ENCODE data around the gene RHBDL1.

Gene RHBDL1

GRCh38 chr16:674968-675883 lies at the start of gene RHBDL1:
RHBDL1 (plus strand) TSS chr16:675671; CDS start chr16:675791, 120 bp downstream.
- no peak for DNase-seq

- DNase-seq: no peak
Observed at GRCh38 chr16:625977-626765, 49.3 kb upstream of the RHBDL1 start.

DNA sequence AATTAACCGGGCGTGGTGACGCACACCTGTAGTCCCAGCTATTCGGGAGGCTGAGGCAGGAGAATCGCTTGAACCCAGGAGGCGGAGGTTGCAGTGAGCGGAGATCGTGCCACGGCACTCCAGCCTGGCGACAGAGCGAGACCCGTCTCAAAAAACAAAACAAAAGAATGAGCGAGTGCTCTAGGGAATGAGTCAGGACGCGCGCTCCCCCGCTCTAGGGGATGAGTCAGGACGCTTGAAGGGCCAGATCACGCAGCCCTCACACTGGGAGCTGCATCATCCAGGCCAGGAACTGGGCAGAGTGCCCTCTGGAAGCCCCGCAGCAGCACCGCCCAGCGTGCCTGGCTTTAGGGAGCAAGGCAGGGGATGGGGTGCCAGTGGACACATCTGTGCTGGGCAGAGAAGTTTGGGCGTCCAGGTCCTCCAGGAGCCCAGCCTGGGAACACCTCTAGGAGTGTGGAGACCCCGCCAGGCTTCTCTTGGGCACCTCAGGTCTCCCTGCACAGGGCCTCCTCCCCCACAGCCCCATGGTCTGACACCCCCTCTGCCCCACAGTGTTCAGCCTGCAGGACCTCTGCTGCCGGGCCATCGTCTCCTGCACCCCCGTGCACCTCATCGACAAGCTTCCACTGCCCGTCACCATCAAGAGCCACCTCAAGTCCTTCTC lies 48.6 kb upstream of the RHBDL1 start:
- no peak for DNase-seq

DNA sequence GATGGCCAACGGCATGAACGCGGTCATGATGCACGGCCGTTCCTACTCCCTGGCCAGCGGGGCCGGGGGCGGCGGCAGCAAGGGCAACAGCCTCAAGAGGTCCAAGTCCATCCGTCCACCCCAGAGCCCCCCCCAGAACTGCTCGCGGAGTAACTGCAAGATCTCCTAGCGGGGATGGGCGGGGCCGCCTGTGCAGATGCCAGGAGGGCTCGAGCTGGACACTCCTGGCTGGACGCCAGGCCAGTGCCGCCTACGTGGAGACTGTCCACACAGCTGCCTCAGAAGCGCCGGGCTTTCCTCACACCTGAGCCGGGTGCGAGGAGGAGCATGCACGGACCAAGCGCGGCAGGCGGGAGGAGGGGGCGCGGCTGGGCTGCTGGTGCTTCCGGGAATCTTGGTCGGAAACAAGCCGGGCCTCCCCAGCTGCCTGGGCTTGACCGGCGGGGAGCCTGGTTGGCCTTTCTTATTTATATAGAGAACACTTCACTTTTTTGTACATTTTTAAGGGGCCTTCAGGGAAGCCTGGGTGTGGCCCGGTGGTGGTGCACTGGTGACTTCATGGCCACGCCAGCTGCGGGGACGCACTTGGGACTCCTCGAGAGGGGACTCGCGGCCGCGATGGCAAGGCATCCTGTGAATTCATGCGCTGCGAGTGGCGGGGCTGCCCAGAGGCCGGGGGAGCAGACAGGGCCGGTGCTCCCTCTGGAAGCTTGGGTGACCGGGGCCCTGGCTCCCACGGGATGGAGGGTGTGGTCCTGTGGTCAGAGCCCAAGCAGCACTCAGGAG lies 47.8 kb upstream of the RHBDL1 start:
- DNase-seq: no peak

DNA sequence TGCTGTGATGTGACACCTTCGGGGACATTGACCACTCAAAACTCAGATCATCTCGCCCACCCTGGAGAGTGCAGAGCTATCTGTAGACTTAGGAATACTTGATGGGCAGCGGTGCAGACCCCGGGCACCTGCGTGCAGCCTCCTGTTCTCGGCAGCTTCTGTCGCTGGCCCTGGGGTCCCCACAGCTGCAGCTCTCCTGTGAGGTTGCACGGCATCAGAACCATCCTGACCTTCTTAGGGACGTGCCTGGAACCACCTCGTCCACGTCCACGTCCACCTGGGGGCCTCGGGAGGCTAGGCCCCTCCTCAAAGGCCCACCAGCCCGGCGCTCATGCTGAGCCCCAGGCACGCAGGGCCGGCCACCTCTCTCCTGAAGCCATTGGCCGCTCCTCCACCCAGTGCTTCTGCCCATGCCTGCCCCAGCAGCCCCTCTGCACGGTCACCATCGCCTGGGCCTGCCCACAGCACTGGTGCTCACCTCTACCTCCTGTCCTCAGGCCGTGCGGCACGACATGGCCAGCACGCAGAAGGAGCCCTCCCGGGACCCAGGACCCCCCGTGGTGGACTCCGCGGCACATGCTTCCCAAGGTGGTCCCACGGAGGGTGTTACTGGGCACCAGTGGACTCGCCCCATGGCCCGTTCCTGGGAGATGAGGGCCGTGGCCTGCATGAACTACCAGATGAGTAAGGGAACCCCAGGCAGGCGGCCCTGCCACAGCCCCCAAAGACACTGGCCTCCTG lies 47.0 kb upstream of the RHBDL1 start:
- no peak for DNase-seq

GRCh38 chr16:629185-629832 lies 46.2 kb upstream of the RHBDL1 start:
- DNase-seq: no peak

DNA sequence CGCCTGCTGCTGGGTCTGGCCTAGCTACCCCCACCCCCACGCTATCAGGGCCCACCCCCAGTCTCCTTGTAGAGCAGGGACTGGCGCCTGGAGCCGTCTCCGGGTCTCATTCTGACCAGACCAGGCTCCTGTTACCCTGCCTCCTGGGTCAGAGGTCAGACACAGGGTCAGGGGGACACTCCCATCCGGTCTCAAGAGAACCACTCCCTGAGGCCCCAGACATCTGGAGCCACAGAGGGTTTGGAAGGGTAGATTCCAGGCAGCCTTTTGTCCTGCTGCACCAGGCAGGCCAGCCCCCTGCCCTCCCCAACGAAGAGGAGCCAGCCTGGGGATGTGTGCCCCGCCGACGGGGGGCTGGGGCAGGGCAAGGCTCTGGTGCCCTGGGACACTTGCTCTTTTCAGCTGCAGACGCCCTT lies 45.6 kb upstream of the RHBDL1 start:
- DNase-seq: no peak

- DNase-seq: no peak
Observed at GRCh38 chr16:630249-630814, 45.1 kb upstream of the RHBDL1 start.

GRCh38 chr16:630815-631405 lies 44.6 kb upstream of the RHBDL1 start, which contains the start of gene WFIKKN1:
WFIKKN1 (plus strand) TSS chr16:630985; CDS start chr16:631254, 269 bp downstream.
- DNase-seq: no peak

- no peak for DNase-seq
Observed at GRCh38 chr16:631808-632358, 43.6 kb upstream of the RHBDL1 start.

DNA sequence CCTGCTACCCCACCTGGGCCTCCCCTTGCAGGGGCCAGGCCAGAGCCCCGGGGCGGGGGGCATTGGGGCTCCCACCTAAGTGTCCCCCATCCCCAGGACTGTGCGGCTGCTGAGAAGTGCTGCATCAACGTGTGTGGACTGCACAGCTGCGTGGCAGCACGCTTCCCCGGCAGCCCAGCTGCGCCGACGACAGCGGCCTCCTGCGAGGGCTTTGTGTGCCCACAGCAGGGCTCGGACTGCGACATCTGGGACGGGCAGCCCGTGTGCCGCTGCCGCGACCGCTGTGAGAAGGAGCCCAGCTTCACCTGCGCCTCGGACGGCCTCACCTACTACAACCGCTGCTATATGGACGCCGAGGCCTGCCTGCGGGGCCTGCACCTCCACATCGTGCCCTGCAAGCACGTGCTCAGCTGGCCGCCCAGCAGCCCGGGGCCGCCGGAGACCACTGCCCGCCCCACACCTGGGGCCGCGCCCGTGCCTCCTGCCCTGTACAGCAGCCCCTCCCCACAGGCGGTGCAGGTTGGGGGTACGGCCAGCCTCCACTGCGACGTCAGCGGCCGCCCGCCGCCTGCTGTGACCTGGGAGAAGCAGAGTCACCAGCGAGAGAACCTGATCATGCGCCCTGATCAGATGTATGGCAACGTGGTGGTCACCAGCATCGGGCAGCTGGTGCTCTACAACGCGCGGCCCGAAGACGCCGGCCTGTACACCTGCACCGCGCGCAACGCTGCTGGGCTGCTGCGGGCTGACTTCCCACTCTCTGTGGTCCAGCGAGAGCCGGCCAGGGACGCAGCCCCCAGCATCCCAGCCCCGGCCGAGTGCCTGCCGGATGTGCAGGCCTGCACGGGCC lies 42.8 kb upstream of the RHBDL1 start:
- no peak for DNase-seq

DNA sequence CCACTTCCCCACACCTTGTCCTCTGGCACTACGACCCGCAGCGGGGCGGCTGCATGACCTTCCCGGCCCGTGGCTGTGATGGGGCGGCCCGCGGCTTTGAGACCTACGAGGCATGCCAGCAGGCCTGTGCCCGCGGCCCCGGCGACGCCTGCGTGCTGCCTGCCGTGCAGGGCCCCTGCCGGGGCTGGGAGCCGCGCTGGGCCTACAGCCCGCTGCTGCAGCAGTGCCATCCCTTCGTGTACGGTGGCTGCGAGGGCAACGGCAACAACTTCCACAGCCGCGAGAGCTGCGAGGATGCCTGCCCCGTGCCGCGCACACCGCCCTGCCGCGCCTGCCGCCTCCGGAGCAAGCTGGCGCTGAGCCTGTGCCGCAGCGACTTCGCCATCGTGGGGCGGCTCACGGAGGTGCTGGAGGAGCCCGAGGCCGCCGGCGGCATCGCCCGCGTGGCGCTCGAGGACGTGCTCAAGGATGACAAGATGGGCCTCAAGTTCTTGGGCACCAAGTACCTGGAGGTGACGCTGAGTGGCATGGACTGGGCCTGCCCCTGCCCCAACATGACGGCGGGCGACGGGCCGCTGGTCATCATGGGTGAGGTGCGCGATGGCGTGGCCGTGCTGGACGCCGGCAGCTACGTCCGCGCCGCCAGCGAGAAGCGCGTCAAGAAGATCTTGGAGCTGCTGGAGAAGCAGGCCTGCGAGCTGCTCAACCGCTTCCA lies 42.0 kb upstream of the RHBDL1 start:
- no peak for DNase-seq

GRCh38 chr16:634051-634670 lies 41.3 kb upstream of the RHBDL1 start:
- no peak for DNase-seq

- DNase-seq: no peak
Observed at GRCh38 chr16:634996-635395, 40.5 kb upstream of the RHBDL1 start.

DNA sequence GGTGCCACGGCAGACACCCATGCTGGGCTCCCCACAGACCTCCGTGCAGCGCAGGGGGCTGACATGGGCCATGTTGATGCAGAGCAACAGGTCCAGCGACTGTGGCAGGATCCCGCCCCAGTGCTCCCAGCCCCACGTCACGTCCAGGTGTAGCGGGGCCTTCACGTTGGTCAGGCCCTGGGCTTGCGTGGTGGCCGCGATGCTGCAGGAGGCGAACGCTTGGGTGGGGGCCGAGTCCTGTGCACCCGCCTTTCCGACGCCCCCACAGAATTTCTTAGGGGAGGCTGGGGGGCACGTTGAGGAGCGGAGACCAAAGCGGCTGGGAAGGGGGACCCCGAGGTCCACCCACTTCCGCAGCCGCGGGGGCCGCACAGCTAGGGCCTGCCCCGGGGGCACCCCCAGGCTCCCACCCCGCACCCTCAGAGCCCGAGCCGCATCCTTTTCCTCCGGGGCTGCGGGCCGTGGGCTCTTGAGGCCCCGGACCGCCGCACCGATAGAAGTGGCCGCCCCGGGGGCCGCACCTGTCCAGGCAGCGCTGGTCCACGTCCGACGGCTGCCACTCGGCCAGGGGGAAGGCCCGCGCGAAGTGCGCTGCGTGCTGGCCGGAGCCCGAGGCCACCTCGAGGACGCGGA lies 39.8 kb upstream of the RHBDL1 start:
- DNase-seq: no peak

- peak; percentile 85 for DNase-seq
Observed at GRCh38 chr16:636206-637080, 39.0 kb upstream of the RHBDL1 start, which contains the start of gene METTL26. METTL26 (minus strand) TSS chr16:636305; CDS start chr16:636290, 15 bp downstream.
